KMS-11 (cell line): Measurements from ENCODE around the gene ABCA1.

ENCODE experiments used
- H2AFZ ChIP-seq: fragments of 200-600 bp; sonication (generic); 2 replicates; pipeline ENCODE4 v1.6.1; 2016; ENCODE audit warnings: antibody characterized with exemption, mixed run types, low read depth
- H3K27ac ChIP-seq: fragments of 200-600 bp; sonication (generic); 2 replicates; pipeline ENCODE4 v1.6.1; 2016; ENCODE audit warnings: mild to moderate bottlenecking, mixed run types
- H3K27me3 ChIP-seq: fragments of 200-600 bp; sonication (generic); 2 replicates; pipeline ENCODE4 v1.6.1; 2017; ENCODE audit warnings: mild to moderate bottlenecking, low read depth, mixed run types, moderate library complexity; ENCODE audit not compliant: insufficient read depth
- H3K36me3 ChIP-seq: fragments of 200-600 bp; sonication (generic); 2 replicates; pipeline ENCODE4 v1.6.1; 2017; ENCODE audit warnings: mild to moderate bottlenecking, mixed run types; ENCODE audit not compliant: insufficient read depth
- H3K4me1 ChIP-seq: fragments of 200-600 bp; sonication (generic); 2 replicates; pipeline ENCODE4 v1.6.1; 2016; ENCODE audit warnings: mild to moderate bottlenecking, low read depth, mixed run types; ENCODE audit not compliant: poor library complexity, severe bottlenecking
- H3K4me2 ChIP-seq: fragments of 200-600 bp; sonication (generic); 2 replicates; pipeline ENCODE4 v1.7.0; 2016; ENCODE audit warnings: mild to moderate bottlenecking, mixed run types
- H3K4me3 ChIP-seq: fragments of 200-600 bp; sonication (generic); IDR thresholded peaks from 2 replicates; pipeline ENCODE4 v1.6.1; 2017; ENCODE audit warnings: low read depth, low read length, mixed read lengths; ENCODE audit not compliant: insufficient read depth
- H3K79me2 ChIP-seq: fragments of 200-600 bp; sonication (generic); 2 replicates; pipeline ENCODE4 v1.6.1; 2016; ENCODE audit warnings: low read depth, mixed run types; ENCODE audit not compliant: insufficient read depth
- H3K9ac ChIP-seq: fragments of 200-600 bp; sonication (generic); 2 replicates; pipeline ENCODE4 v1.6.1; 2016; ENCODE audit warnings: mild to moderate bottlenecking, mixed run types
- H4K20me1 ChIP-seq: fragments of 200-600 bp; sonication (generic); 2 replicates; pipeline ENCODE4 v1.6.1; 2016; ENCODE audit warnings: mild to moderate bottlenecking, mixed run types; ENCODE audit not compliant: insufficient read depth
- CTCF ChIP-seq: fragments of 200-600 bp; sonication (generic); conservative IDR thresholded peaks from 2 replicates; pipeline ENCODE4 v1.6.1; 2017; ENCODE audit warnings: low read depth, mild to moderate bottlenecking, antibody characterized with exemption, low read length, moderate library complexity, mixed read lengths

The ABCA1 gene

DNA sequence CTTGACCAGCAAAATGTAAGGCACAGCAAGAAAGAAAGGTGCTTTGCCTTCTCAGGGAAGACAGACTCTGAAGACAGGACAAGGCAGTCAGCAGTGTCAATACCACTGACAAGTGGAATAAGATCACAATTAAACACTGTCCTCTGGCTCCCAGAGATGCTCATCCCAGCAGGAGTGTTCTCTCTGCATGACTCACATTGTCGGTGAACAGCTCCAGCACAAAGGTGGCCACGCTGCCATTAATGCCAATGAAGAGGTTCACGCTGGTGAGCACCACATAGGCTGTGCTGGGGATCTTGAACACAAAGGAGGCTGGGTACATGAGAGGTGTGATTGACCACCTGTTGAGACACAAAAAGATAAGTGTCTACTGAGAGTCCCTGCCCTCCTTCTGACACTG lies 132.1 kb downstream of the ABCA1 start:
- Histone ChIP-seq H3K4me1 (no peaks in the 10 kb centered on the region), H2AFZ (no peak overlapping the region), H3K27ac (no peak overlapping the region), H3K4me2 (no peak overlapping the region), H3K4me3 (no peak overlapping the region), H3K9ac (no peak overlapping the region), H3K36me3 (peaks cover 2% of the 10 kb centered on the region; the same call in 1 of the 2 replicates), H3K79me2 (no peaks in the 10 kb centered on the region), H4K20me1 (no peaks in the 10 kb centered on the region), H3K27me3 (no peaks in the 10 kb centered on the region)
- no peak for TF ChIP-seq CTCF

DNA sequence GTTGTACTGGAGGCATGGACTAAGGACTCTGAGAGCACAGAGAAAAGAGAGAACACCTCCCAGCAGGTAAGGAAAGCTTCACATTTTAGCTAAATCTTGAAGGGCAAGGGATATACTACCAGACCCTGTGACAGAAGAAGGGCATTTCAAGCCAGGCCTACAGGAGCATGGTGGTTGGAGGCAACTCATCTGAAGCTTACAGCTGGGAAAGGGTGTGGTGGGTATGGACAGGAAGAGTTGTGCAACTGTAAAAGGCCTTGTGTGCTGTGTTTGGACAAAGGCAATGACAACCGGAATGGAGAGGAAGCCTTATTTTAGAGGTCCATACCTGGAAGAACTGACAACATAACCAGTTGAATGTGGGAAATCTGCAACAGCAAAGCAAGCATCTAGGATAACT lies 132.9 kb downstream of the ABCA1 start:
- H3K4me3 ChIP-seq, result no peak overlapping the region
- no peaks in the 10 kb centered on the region for H4K20me1 ChIP-seq
- H2AFZ ChIP-seq, result no peak overlapping the region
- TF ChIP-seq CTCF, result no peak
- H3K4me2 ChIP-seq, result no peak overlapping the region
- H3K4me1 ChIP-seq, result no peaks in the 10 kb centered on the region
- no peaks in the 10 kb centered on the region for H3K27me3 ChIP-seq
- H3K36me3 ChIP-seq, result peaks cover 9% of the 10 kb centered on the region; the same call in 1 of the 2 replicates
- no peaks in the 10 kb centered on the region for H3K79me2 ChIP-seq
- H3K27ac ChIP-seq, result no peak overlapping the region
- no peak overlapping the region for H3K9ac ChIP-seq

- no peak overlapping the region for H3K9ac ChIP-seq
- peaks cover 2% of the 10 kb centered on the region for H3K4me1 ChIP-seq
- H3K4me3 ChIP-seq, result no peak overlapping the region
- H2AFZ ChIP-seq, result no peak overlapping the region
- H3K27me3 ChIP-seq, result no peaks in the 10 kb centered on the region
- H3K79me2 ChIP-seq, result no peaks in the 10 kb centered on the region
- no peak overlapping the region for H3K27ac ChIP-seq
- peaks cover 14% of the 10 kb centered on the region; the same call in 1 of the 2 replicates for H3K36me3 ChIP-seq
- no peaks in the 10 kb centered on the region for H4K20me1 ChIP-seq
- no peak for TF ChIP-seq CTCF
- H3K4me2 ChIP-seq, result no peak overlapping the region
Measured at GRCh38 chr9:104794070-104794469, 133.9 kb downstream of the ABCA1 start.

DNA sequence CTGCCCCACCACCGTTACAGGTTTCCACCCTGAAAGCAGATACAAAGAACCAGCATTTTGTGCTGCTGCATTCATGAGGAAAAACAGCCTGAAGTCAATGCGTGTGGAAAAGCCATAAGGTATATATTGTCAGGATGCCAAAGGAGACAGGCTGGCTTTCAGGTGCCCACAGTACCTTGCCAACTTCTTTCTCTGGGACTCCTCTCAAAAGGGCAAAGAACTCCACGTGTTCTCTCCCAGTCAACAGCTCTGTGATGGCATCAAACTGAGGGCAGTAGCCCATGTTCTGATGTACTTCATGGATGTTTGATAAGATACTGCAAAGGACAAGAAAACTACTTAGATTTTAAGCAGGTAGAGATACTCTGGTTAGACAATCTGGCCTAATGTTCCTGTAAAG lies 139.7 kb downstream of the ABCA1 start:
- H3K36me3 ChIP-seq, result peaks cover 14% of the 10 kb centered on the region; the same call in 1 of the 2 replicates

More for the DNA sequence above, 139.7 kb downstream of the ABCA1 start:
- Histone ChIP-seq H4K20me1 (no peaks in the 10 kb centered on the region), H3K9ac (no peak overlapping the region), H3K4me2 (no peak overlapping the region), H3K27me3 (no peaks in the 10 kb centered on the region), H3K4me1 (peaks cover 9% of the 10 kb centered on the region), H3K79me2 (no peaks in the 10 kb centered on the region), H2AFZ (no peak overlapping the region), H3K27ac (no peak overlapping the region), H3K4me3 (no peak overlapping the region)
- TF ChIP-seq CTCF, result no peak
